Activated T-cell treated with anti-CD3 and anti-CD28 coated beads, Interleukin-2, amount 50 U/mL, for 48 hours (primary cell): ENCODE data around the gene VNN1.
"Not testable (repeated sequence)": the region's sequence is repeated elsewhere in the genome, so short reads cannot be mapped to it uniquely, and the experiment has no call there.

ENCODE experiments used
- DNase-seq, 2 experiments: peaks; one replicate each; pipeline ENCODE4 v3.0.0-alpha.2; 2020

Gene VNN1

DNA sequence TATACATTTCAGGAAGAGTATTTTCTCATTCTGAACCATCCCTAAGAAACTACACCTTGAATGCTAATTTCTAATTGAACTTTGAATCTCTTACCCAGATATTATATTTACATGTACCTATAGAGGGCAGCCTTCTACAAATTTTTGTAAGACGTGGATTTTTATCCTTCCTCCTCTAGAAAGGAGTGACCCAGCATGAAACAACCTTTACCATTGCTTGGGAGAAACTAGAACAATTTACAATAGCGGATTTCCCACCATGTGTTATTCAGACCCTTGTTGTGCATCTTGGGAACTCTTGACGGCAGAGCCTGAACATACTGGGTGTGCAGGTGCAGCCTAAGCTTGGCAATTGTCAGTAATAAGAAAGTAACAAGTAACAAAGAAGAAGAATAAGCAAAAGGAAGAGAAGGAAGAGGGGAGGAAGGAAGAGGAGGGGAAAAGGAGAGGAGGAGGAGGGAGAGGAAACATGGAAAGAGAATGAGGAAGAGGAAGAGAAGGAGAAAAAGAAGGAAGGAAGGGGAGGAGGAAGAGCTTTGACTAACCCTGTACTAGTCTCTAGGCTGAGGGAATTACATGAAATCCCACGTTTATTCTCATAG, 44.1 kb downstream of the VNN1 start:
- DNase-seq, result peak in 1 of 2 experiments; percentile 19

DNA sequence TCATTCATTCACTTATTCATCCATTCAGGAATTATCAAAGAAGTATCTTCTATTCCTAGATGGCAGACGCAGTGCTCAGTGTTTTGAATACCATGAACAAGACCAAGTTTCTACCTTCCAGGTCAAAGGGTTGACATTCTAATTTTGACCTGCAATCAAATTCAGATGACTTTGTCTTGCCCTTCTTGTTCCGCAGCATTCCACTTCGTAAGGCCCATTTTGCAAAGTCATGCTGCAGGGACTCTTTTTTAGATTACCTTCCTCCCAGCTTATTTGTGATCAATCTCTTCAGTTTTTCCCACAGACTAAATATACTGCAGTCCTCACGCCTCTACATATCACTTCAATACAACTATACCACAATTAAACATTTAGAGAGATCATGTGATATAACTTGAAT, 47.7 kb downstream of the VNN1 start:
- no peak for DNase-seq

DNA sequence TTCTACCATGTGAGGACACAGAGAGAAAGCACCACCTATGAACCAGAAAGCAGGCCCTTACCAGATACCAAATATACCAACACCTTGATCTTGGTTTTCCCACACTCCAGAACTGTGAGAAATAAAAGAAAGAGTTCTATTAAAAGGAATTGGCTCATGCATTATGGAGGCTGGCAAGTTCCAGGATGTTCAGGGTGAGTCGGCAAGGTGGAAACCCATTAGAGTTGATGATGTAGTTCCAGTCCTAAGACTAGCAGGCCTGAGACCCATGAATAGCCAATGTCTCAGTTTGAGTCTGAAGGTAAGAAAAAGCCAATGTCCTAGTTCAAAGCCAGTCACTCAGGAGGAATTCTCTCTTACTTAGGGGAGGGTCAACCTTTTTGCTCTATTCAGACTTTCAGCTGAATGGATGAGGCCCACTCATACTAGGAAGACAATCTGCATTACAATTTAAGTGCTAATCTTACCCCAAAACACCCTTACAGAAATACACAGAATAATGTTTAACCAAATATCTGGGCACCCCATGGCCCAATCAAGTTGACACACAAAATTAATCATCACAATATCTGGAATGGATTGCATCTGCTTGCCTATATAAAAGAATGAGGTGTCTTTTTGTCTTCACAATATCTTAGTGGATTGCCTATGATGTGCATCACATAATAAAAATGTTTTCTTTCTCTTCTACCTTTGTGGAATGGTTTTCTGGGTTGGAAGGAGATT, 49.4 kb downstream of the VNN1 start:
- DNase-seq, result no peak

DNA sequence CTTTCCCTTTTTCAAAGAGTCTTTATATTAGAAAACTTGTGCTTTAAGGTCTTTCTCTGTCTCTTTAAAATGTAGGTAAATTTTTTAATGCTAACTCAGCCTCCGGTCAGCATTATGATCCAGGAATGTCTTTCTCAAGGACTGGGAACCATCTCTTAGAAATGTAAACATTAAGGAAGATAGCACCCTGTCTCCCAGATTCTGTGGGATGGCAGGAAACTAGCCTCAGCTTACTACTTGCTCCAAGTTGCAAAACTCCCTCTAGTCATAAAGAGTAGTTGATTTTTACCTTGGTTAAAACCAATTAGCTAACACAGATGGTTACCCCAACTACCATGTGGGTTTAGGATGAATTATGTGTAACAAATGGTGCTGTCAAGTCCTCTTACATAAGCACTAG, 50.2 kb downstream of the VNN1 start:
- DNase-seq, result no peak

DNA sequence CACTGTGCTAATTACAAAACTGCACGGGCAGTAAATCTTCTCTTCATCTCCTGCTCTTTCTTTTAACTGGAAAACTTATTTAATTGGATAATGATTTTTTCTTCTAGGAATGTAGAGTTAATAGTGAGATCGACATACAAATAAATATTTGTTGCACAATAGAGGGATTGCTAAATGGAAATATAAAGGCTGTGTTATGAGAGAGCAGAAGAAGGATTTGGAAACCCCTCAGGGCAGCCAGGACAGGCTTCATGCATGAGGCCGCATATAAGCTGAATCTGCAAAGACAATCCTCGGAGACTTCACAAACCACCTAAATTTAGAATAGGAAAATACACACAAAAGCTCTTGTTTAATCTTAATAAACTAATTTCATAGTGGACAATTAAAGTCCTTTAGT, 51.9 kb downstream of the VNN1 start:
- no peak for DNase-seq

DNA sequence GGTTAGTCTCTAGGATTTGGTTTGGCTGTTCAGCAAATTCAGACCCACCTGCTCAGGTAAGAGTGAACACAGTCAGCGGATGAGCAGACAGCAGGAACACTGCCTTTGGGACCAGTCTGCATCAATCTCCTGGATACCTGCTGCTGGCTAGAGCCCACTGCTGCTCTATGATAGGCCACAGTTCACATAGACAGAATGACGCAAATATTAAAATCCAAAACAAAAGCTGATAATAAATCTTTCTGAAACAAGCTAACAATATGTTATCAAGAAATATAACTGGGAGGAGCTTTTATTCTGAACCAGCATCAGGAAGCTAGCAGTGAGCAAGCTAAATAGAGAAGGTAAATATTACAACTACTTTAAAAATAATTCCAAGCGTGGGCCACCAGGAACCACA, 54.8 kb downstream of the VNN1 start, which contains the start of gene TAAR1:
TAAR1 (minus strand) TSS at position 101 of the 400 bp plus-strand sequence. CDS start 13,179 bp downstream, outside the sequence.
- no peak for DNase-seq

DNA sequence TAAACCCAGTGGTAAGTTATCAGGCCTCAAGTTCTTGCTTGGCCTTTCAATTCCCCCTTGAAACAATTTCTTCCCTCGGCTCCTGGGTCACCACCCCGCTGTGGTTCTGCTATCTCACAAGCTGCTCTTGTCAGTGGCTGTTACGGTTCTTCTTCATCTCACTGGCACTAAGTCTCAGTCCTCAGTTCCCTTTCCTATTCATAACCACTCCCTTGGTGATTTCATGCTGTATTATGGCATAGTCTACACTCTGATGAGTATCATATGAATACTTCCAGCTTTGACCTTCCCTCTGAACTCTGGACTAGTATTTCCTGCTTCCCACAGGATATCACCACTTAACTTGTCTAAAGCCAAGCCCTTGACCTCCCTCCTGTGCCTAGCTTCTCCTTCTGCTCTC, 62.8 kb downstream of the VNN1 start:
- DNase-seq, result no peak

DNA sequence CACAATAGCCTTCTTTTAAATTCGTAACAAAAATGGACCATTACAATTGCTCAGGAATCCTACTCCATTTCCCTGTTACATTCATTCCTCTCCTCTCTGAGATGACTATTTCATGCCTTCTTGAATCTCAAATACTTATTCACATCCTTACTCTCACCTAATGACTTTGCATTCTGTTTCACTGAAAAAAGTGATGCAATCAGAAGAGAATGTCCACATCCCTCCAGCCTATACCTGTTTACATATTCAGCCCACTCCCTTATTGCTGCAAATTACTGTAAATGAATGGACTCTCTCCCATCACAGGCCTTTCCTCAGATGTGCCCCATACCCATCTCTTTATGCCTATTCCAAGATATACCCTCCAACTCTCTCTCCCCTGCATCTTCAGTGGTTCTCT, 63.4 kb downstream of the VNN1 start:
- no peak for DNase-seq

DNA sequence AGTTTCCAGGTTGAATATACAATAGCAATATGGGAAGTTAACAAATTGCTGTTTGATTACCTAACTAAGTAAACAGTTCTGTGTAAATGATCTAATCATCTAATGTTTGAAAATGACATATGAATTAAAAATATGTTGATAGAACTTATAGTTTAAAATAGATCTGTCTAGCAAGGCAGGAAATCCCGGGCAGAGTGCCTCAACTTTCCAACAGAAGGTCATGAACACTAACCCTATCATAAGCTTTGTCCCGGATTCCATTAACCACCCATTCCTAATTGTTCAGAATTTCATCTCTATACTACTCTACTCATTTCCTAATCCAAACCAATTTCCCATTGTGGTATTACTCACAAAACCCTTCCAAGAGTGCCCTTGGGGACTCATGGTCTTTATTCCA, 65.0 kb downstream of the VNN1 start:
- DNase-seq, result no peak

DNA sequence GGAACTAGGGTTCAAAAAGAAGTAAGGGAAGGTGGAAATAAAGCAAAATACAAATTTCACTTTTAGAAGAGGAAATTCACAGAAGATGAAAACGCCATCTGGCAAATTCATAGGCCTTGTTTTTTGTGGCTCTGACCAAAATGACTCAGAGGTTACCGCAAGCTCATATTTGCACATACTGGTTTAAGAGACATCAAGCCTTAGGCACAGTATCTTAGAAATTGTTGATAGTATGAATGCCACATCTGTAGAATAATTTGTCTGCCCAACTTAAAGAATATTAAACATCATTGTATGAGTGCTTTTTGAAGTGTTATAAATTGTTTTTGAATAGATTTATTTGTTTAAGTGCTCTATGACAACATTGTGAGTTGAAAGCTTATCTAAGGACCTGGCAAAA, 65.5 kb downstream of the VNN1 start:
- DNase-seq, result no peak

DNA sequence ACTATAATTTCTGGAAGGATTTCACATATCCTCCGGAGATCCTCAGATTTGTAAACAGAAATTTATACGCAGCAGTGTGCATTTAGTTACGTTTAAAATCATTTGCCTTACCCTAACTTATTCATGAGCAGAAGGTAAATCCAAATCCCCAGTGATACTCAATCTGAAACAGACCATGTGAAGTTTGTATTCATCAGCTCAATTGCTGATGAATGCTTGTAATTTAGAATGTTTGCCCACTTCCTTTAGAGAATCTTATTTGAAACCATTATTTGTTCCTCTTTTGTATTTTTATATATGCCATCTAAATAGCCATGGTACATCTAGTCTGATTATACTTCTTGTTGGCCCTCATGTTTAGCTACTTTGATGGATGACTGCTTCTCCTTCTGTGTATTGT, 70.3 kb downstream of the VNN1 start:
- no peak for DNase-seq

DNA sequence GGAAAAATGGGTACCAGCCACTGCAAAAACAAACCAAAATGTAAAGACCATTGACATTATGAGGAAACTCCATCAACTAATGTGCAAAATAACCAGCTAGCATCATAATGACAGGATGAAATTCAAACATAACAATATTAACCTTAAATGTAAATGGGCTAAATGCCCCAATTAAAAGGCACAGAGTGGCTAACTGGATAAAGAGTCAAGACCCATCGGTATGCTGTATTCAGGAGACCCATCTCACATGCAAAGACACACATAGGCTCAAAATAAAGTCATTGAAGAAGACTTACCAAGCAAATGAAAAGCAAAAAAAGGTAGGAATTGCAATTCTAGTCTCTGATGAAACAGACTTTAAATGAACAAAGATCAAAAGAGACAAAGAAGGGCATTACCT, 76.7 kb downstream of the VNN1 start:
- DNase-seq, result not testable (repeated sequence)

DNA sequence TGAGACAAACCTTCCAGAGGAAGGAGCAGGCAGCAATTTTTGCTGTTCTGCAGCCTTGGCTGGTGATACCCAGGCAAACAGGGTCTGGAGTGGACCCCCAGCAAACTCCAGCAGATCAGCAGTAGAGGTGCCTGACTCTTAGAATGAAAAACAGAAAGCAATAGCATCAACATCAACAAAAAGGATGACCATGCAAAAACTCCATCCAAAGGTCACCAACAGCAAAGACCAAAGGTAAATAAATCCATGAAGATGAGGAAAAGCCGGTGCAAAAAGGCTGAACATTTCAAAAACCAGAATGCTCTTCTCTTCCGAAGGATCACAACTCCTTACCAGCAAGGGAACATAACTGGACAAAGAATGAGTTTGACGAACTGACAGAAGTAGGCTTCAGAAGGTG, 77.9 kb downstream of the VNN1 start:
- DNase-seq, result not testable (repeated sequence)

DNA sequence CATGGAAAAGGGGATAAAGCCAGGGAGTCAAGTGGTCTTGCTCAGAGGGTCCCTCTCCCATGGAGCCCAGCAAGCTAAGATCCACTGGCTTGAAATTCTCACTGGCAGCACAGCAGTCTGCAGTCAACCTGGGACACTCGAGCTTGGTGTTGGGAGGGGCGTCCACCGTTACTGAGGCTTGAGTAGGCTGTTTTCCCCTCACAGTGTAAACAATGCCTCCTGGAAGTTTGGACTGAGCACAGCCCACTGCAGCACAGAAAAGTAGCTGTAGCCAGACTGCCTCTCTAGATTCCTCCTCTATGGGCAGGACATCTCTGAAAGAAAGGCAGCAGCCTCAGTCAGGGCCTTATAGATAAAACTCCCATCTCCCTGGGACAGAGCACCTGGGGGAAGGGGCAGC, 78.6 kb downstream of the VNN1 start:
- not testable (repeated sequence) for DNase-seq

DNA sequence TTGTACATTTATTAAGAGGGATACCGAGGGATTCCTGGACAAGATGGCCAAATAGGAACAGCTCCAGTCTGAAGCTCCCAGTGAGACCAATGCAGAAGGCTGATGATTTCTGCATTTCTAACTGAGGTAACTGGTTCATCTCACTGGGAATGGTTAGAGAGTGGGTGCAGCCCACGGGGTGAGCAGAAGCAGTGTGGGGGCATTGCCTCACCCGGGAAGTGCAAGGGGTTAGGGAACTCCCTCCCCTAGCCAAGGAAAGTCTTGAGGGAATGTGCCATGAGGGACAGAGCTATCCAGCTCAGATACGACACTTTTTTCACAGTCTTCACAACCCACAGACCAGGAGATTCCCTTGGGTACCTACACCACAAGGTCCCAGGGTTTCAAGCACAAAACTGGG, 79.1 kb downstream of the VNN1 start:
- DNase-seq, result no peak

DNA sequence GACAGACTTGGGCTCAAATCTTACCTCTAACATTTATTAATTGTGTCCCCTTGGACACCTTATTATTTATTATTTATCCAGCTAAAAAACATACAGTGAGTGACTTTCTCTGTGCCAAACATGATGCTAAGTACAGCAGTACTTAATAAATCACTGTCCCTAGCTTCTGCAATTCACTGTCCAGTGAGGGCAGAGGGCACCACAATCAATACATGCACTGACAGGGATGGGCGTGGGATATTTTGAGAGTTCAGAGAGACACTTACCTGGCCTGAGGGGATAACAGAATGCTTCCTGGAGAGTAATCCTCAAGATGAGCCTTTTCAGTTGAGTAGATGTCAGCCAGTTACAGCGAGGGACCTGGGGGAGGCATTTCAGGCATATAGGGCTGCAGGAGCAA, 80.5 kb downstream of the VNN1 start:
- no peak for DNase-seq
